Effector memory CD4-positive, alpha-beta T cell (primary cell): Measurements from ENCODE around the gene RNU1-2.
"Not testable (repeated sequence)": the region's sequence is repeated elsewhere in the genome, so short reads cannot be mapped to it uniquely, and the experiment has no call there.

Experiments used
- DNase-seq, 3 donors: peaks; one replicate each; pipeline ENCODE4 v3.0.0-alpha.2; 2020
- H3K27ac ChIP-seq: 2 replicates; pipeline ENCODE4 v1.7.0; 2013; ENCODE audit warnings: mild to moderate bottlenecking, low read length, moderate library complexity; ENCODE audit not compliant: insufficient read depth, poor library complexity, severe bottlenecking
- H3K27me3 ChIP-seq: replicated peaks from 2 replicates; pipeline ENCODE4 v1.7.0; 2013; ENCODE audit warnings: mild to moderate bottlenecking, low read length; ENCODE audit not compliant: insufficient read depth, control insufficient read depth, poor library complexity, severe bottlenecking
- H3K36me3 ChIP-seq: 2 replicates; pipeline ENCODE4 v1.7.0; 2013; ENCODE audit warnings: mild to moderate bottlenecking, low read length, moderate library complexity; ENCODE audit not compliant: control insufficient read depth, insufficient read depth
- H3K4me1 ChIP-seq: 2 replicates; pipeline ENCODE4 v1.7.0; 2013; ENCODE audit warnings: low read length, mild to moderate bottlenecking; ENCODE audit not compliant: control insufficient read depth, insufficient read depth, poor library complexity, severe bottlenecking
- H3K4me3 ChIP-seq: 2 replicates; pipeline ENCODE4 v1.7.0; 2013; ENCODE audit warnings: low read length, low read depth, mild to moderate bottlenecking; ENCODE audit not compliant: insufficient read depth, poor library complexity, severe bottlenecking
- H3K9me3 ChIP-seq: 2 replicates; pipeline ENCODE4 v1.7.0; 2013; ENCODE audit warnings: mild to moderate bottlenecking, low read length, moderate library complexity; ENCODE audit not compliant: control insufficient read depth

Gene RNU1-2

DNA sequence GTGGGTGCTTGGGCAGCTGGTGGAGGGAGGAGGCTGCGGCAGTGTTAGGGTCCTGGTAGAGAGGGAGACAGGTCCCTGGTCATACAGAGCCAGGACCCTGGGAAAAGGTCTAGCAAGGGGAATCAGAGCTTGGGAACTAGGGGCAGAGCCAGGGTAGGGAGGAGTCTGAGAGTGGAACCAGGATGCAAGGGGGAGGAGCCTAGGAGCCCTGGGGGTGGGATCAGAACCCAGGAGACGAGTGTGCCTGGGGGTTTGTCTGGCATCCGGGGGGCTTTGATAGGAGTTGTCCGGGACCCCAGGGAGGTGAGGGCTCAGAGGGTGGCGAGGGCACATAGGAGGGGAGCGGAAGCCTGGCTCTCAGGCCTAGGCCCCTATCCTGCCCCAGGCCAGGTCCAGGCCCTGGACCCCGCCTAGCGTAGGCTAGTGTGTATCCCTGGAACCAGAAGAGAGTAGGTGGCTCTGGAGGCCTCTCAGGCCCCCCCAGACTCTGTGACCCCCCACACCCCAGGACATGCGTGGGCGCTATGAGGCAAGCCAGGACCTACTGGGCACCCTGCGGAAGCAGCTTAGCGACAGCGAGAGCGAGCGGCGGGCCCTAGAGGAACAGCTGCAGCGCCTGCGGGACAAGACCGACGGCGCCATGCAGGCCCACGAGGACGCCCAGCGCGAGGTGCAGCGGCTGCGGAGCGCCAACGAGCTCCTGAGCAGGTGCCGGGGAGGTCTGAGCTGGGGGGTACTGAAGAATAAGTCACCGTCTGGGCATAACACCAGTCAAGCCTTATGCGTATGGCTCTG lies 43.8 kb downstream of the RNU1-2 start:
- not testable (repeated sequence) for DNase-seq, H3K9me3 ChIP-seq, H3K27me3 ChIP-seq, H3K4me1 ChIP-seq, H3K4me3 ChIP-seq, H3K27ac ChIP-seq
- peaks cover 43% of the 10 kb centered on the region for H3K36me3 ChIP-seq

- no peaks in the 10 kb centered on the region for H3K9me3 ChIP-seq
- H3K4me1 ChIP-seq, result no peaks in the 10 kb centered on the region
- H3K36me3 ChIP-seq, result peaks cover 38% of the 10 kb centered on the region
- H3K4me3 ChIP-seq, result no peak overlapping the region
- no peak for DNase-seq
- no peaks in the 10 kb centered on the region for H3K27me3 ChIP-seq
- no peak overlapping the region for H3K27ac ChIP-seq
Measured at GRCh38 chr1:16944038-16944437, 48.3 kb downstream of the RNU1-2 start.

GRCh38 chr1:16945512-16945911 lies 49.7 kb downstream of the RNU1-2 start:
- not testable (repeated sequence) for H3K27ac ChIP-seq, H3K27me3 ChIP-seq, H3K9me3 ChIP-seq, H3K4me1 ChIP-seq, DNase-seq, H3K4me3 ChIP-seq
- H3K36me3 ChIP-seq, result peaks cover 30% of the 10 kb centered on the region
